Memory B cell (primary cell): ENCODE results near the gene TAOK3.
A peak's percentile ranks its signal among the peaks of the same experiment; 100 is the strongest.

Experiments used
- ATAC-seq: fragments of 150-1000 bp; cut with Tn5 transposase; 2 replicates; pipeline ENCODE4 v1.10.0; 2021; ENCODE audit warnings: low read depth, mild to moderate bottlenecking, moderate library complexity
- DNase-seq, 2 donors: peaks; one replicate each; pipeline ENCODE4 v3.0.0; 2022; ENCODE audit warnings: low spot score in 2 of 2
- H3K27ac Mint-ChIP-seq: one replicate; pipeline ENCODE4 v1.8.0; 2022; ENCODE audit warnings: mild to moderate bottlenecking, moderate library complexity, mixed read lengths
- H3K27me3 Mint-ChIP-seq: one replicate; pipeline ENCODE4 v1.8.0; 2022; ENCODE audit warnings: mixed read lengths
- H3K36me3 Mint-ChIP-seq: one replicate; pipeline ENCODE4 v1.8.0; 2022; ENCODE audit warnings: mild to moderate bottlenecking, mixed read lengths
- H3K4me1 Mint-ChIP-seq: one replicate; pipeline ENCODE4 v1.8.0; 2022; ENCODE audit warnings: mixed read lengths
- H3K4me3 Mint-ChIP-seq: one replicate; pipeline ENCODE4 v1.8.0; 2022; ENCODE audit warnings: mild to moderate bottlenecking, moderate library complexity, mixed read lengths
- H3K9me3 Mint-ChIP-seq: one replicate; pipeline ENCODE4 v1.8.0; 2022; ENCODE audit warnings: mixed read lengths

TAOK3 gene

GRCh38 chr12:118219106-118219505 lies 153.6 kb downstream of the TAOK3 start:
- Mint-ChIP-seq H3K4me3 (no peak overlapping the region), H3K4me1 (peaks cover 9% of the 10 kb centered on the region), H3K27ac (no peak overlapping the region), H3K36me3 (peaks cover 23% of the 10 kb centered on the region), H3K9me3 (peaks cover 2% of the 10 kb centered on the region), H3K27me3 (no peaks in the 10 kb centered on the region)
- no peak for DNase-seq
- ATAC-seq = no peak

DNA sequence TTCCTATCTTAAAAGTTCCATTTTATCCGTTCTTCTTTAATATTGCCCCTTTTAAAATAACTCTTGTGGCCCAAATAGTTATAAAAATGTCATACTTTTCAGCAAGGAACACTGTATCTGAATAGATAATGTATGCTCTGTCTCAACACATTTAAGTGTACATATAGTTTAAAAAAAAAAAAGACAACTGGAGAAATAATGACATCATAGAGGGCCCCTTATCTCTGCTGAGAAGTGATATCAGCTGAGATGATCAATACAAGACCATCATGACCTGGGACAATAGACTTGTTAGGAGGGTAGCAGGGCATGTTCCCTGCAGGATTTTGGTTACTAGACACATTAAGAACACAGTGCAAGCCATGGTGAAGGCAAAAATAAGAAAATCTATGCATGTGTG lies 159.3 kb downstream of the TAOK3 start:
- Mint-ChIP-seq H3K36me3 (peaks cover 21% of the 10 kb centered on the region), H3K4me3 (no peak overlapping the region), H3K4me1 (no peaks in the 10 kb centered on the region), H3K9me3 (no peaks in the 10 kb centered on the region), H3K27me3 (no peaks in the 10 kb centered on the region), H3K27ac (no peak overlapping the region)
- no peak for DNase-seq
- no peak for ATAC-seq

DNA sequence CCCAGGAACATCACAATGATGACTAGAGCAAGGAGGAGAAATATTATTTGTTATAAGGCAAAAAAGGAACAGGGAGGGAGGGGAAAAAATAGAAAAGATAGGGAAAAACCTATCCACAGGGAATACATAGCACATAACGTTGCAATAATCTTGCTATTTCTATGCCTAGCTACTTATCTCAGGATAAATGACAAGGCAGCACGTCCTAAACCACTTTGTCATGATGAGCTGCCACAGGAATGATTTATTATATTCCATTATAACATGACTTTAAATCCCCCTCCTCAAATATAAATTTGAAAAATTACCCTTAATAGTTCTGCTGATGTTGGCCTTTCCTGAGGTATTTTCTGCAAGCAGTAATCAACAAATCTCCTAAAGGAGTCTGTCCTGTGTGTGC lies 160.1 kb downstream of the TAOK3 start:
- Mint-ChIP-seq H3K27me3 (no peaks in the 10 kb centered on the region), H3K36me3 (peaks cover 23% of the 10 kb centered on the region), H3K4me3 (no peak overlapping the region), H3K9me3 (no peaks in the 10 kb centered on the region), H3K27ac (no peak overlapping the region), H3K4me1 (no peaks in the 10 kb centered on the region)
- DNase-seq (no peak), ATAC-seq (no peak)

DNA sequence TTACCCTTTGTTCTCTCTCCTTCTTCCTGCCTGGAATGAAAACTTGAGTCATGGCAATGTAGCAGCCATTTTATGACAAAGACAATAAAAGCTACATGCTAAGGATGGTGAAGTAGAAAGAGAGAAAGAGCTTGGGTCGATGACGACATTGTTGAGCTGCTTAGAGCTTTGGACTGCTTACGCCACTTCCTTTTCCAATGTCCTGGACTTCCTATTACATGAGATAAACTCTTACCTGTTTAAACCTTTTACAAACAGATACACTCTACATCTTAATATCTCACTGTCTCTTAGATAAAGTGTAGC lies 166.6 kb downstream of the TAOK3 start:
- no peak overlapping the region for H3K4me3 Mint-ChIP-seq
- no peaks in the 10 kb centered on the region for H3K9me3 Mint-ChIP-seq
- no peaks in the 10 kb centered on the region for H3K27me3 Mint-ChIP-seq
- H3K27ac Mint-ChIP-seq = no peak overlapping the region
- peaks cover 11% of the 10 kb centered on the region for H3K36me3 Mint-ChIP-seq
- H3K4me1 Mint-ChIP-seq = no peaks in the 10 kb centered on the region
- no peak for DNase-seq
- ATAC-seq = no peak

DNA sequence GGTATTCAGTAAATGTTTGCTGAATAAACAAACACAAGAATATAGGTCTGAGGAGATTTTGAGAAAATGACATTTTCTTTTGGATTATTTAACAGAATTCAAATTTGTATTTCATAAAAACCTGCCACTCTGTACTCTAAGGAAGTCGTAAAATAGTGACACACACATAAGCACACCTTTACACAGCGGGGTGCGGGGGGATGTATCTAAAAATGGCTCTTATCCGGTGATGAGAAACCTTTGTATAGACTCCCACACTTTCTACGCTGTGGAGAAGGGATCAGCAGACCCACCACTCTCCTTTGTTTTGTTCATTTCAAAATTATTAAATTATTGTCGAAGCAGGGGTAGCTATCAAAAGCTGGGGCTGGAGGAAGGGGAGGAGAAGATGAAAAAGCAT lies 178.7 kb downstream of the TAOK3 start:
- Mint-ChIP-seq H3K27ac (no peak overlapping the region), H3K4me1 (no peaks in the 10 kb centered on the region), H3K36me3 (peaks cover 23% of the 10 kb centered on the region), H3K4me3 (no peak overlapping the region), H3K9me3 (no peaks in the 10 kb centered on the region), H3K27me3 (no peaks in the 10 kb centered on the region)
- ATAC-seq (no peak), DNase-seq (no peak)

DNA sequence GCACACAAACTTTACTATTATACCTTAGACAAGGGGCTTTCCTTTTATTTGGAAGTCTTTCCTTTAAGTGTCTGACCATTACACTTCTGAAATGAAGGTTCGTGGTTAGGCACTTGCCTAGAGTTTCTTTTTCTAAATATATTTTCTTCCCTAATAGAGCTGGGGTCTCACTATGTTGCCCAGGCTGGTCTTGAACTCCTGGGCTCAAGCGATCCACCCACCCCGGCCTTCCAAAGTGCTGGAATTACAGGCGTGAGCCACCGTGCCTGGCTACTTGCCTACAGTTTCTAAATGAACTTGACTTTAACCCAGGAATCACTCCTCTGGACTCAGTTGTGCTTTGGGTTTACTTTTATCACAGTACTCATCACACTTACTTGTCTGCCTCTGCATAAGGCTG lies 179.2 kb downstream of the TAOK3 start:
- Mint-ChIP-seq H3K27ac (no peak overlapping the region), H3K27me3 (no peaks in the 10 kb centered on the region), H3K36me3 (peaks cover 23% of the 10 kb centered on the region), H3K4me1 (no peaks in the 10 kb centered on the region), H3K4me3 (no peak overlapping the region), H3K9me3 (no peaks in the 10 kb centered on the region)
- ATAC-seq = no peak
- DNase-seq = no peak

GRCh38 chr12:118190266-118190665 lies 182.4 kb downstream of the TAOK3 start:
- DNase-seq (no peak), ATAC-seq (no peak)
- Mint-ChIP-seq H3K9me3 (no peaks in the 10 kb centered on the region), H3K36me3 (peaks cover 17% of the 10 kb centered on the region), H3K4me3 (no peak overlapping the region), H3K27me3 (no peaks in the 10 kb centered on the region), H3K4me1 (peaks cover 11% of the 10 kb centered on the region), H3K27ac (no peak overlapping the region)

DNA sequence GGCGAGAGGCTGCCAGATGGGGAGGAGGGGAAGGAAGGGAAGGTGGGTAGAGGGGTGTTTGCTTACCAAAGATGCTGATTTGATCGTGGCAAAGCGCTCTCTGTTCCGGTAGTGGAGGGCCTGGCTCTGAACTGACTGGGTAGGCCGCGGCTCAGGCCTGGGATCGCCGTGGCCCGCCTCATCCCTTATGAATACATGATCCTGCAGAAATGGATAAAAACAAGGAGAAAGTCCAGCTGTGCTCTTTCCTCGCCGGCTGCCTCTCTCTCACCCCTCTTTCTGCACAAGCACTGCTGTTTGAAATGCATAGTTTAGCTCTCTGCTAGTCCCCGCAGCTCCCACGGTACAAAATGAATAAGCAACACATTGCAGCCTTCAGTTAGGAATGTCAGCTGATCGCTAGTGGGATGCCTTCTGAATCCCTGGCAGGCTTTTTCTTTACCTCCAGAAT lies 182.9 kb downstream of the TAOK3 start:
- Mint-ChIP-seq H3K27ac (no peak overlapping the region), H3K4me1 (peaks cover 11% of the 10 kb centered on the region), H3K36me3 (peaks cover 17% of the 10 kb centered on the region), H3K9me3 (no peaks in the 10 kb centered on the region), H3K27me3 (no peaks in the 10 kb centered on the region), H3K4me3 (no peak overlapping the region)
- no peak for DNase-seq
- ATAC-seq = no peak

DNA sequence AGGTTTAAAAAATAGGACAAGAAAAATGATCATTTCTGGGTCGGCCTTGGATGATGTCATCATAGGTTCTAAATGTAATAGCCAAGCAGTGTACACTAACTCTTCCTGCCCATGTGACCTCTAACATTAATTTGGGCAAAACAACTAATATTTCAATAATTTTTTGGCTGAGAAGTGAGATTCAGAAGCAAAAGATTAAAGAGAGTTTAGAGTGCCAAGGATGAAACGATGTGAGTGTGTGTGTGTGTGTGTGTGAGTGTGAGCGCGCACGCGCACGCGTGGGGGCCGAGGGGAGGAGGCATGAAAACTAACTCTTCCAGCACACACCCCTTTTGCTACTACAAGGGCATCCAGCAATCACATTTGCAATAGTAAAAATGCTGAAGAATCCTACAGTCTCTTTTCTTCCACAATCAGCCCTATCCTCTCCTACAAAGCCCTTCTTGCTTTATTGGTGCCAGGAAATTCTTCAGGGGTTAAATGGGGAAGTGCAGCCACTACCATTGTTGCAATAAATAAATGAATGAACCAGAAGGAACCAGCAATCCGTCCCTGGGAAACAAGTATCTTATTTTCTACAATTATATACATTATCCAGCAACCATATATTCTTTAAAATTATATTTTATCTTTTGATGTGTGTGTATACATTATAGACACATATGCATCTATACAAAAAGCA lies 183.9 kb downstream of the TAOK3 start:
- DNase-seq (no peak), ATAC-seq (no peak)
- Mint-ChIP-seq H3K27ac (no peak overlapping the region), H3K4me3 (no peak overlapping the region), H3K9me3 (no peaks in the 10 kb centered on the region), H3K36me3 (peaks cover 14% of the 10 kb centered on the region), H3K27me3 (no peaks in the 10 kb centered on the region), H3K4me1 (peaks cover 11% of the 10 kb centered on the region)

GRCh38 chr12:118187751-118188435 lies 184.8 kb downstream of the TAOK3 start:
- peaks cover 11% of the 10 kb centered on the region for H3K4me1 Mint-ChIP-seq
- no peak for ATAC-seq

GRCh38 chr12:118185602-118186397 lies 186.9 kb downstream of the TAOK3 start:
- no peaks in the 10 kb centered on the region for H3K9me3 Mint-ChIP-seq
- peaks cover 17% of the 10 kb centered on the region for H3K4me1 Mint-ChIP-seq
- H3K27ac Mint-ChIP-seq = peak overlapping the region; percentile 70
- peaks cover 21% of the 10 kb centered on the region for H3K36me3 Mint-ChIP-seq
- H3K4me3 Mint-ChIP-seq = no peak overlapping the region
- no peaks in the 10 kb centered on the region for H3K27me3 Mint-ChIP-seq
- no peak for DNase-seq
- peak; percentile 53 for ATAC-seq

More at GRCh38 chr12:118187751-118188435, 184.8 kb downstream of the TAOK3 start:
- Mint-ChIP-seq H3K27ac (peak overlapping the region; percentile 69), H3K4me3 (no peak overlapping the region), H3K27me3 (no peaks in the 10 kb centered on the region), H3K36me3 (peaks cover 14% of the 10 kb centered on the region), H3K9me3 (no peaks in the 10 kb centered on the region)
- DNase-seq = no peak

- H3K4me1 Mint-ChIP-seq = peaks cover 17% of the 10 kb centered on the region
Observed at GRCh38 chr12:118183711-118184110, 189.0 kb downstream of the TAOK3 start.

GRCh38 chr12:118183155-118183554 lies 189.6 kb downstream of the TAOK3 start:
- no peak for DNase-seq
- Mint-ChIP-seq H3K4me3 (no peak overlapping the region), H3K4me1 (peaks cover 17% of the 10 kb centered on the region), H3K36me3 (peaks cover 16% of the 10 kb centered on the region), H3K27ac (no peak overlapping the region), H3K27me3 (no peaks in the 10 kb centered on the region), H3K9me3 (no peaks in the 10 kb centered on the region)
- ATAC-seq = no peak

More at GRCh38 chr12:118183711-118184110, 189.0 kb downstream of the TAOK3 start:
- no peak for ATAC-seq
- Mint-ChIP-seq H3K27ac (no peak overlapping the region), H3K4me3 (no peak overlapping the region), H3K9me3 (no peaks in the 10 kb centered on the region), H3K36me3 (peaks cover 17% of the 10 kb centered on the region), H3K27me3 (no peaks in the 10 kb centered on the region)
- DNase-seq = no peak

- H3K4me3 Mint-ChIP-seq = peak overlapping the region; percentile 1
- H3K4me1 Mint-ChIP-seq = peaks cover 10% of the 10 kb centered on the region
- DNase-seq (no peak), ATAC-seq (peak; percentile 65)
- H3K27me3 Mint-ChIP-seq = no peaks in the 10 kb centered on the region
- peak overlapping the region; percentile 4 for H3K27ac Mint-ChIP-seq
- no peaks in the 10 kb centered on the region for H3K9me3 Mint-ChIP-seq
- peaks cover 37% of the 10 kb centered on the region for H3K36me3 Mint-ChIP-seq
Observed at GRCh38 chr12:118175823-118176447, 196.8 kb downstream of the TAOK3 start.
